22Rv1 (cell line): ENCODE results near the gene LRRC73.

ENCODE experiments used
- ZFX ChIP-seq: fragments of 450-650 bp; IDR thresholded peaks from 2 replicates; pipeline ENCODE4 v1.6.1; 2017; ENCODE audit warnings: antibody characterized with exemption, borderline replicate concordance
- TF ChIP-seq, protein P1 (sequence below): fragments of 450-650 bp; IDR thresholded peaks from 2 replicates; pipeline ENCODE4 v1.5.1; 2017; ENCODE audit warnings: mild to moderate bottlenecking

DNA sequence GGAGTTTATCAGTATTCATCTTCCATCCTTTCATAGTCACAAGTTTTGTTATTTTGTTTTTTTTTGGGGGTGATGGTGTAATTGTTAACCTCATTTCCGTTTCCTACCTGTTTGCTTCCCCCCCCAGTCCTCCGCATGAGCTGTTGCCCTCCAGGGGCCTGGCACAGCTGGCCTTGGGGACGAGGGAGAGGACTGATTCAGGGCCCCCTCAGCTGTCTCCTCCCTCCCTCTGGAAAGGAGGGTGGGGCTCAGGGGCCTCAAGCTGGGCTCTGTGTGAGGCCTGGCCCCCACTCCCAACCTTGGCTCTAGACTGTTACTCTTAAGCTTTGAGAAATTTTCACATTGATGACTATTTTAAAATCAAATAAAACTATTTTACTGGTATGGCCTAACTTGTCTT is 4.0 kb downstream of the LRRC73 start:
- TF ChIP-seq, protein P1, sequence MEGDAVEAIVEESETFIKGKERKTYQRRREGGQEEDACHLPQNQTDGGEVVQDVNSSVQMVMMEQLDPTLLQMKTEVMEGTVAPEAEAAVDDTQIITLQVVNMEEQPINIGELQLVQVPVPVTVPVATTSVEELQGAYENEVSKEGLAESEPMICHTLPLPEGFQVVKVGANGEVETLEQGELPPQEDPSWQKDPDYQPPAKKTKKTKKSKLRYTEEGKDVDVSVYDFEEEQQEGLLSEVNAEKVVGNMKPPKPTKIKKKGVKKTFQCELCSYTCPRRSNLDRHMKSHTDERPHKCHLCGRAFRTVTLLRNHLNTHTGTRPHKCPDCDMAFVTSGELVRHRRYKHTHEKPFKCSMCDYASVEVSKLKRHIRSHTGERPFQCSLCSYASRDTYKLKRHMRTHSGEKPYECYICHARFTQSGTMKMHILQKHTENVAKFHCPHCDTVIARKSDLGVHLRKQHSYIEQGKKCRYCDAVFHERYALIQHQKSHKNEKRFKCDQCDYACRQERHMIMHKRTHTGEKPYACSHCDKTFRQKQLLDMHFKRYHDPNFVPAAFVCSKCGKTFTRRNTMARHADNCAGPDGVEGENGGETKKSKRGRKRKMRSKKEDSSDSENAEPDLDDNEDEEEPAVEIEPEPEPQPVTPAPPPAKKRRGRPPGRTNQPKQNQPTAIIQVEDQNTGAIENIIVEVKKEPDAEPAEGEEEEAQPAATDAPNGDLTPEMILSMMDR: no peak
- no peak for TF ChIP-seq ZFX
